HG03175 (cell line): ENCODE data around the gene PLOD3.
"Not testable (repeated sequence)": the region's sequence is repeated elsewhere in the genome, so short reads cannot be mapped to it uniquely, and the experiment has no call there.

Experiments
- ATAC-seq: cut with Tn5 transposase; IDR thresholded peaks from one replicate; pipeline ENCODE4 v1.9.1; 2021; ENCODE audit warnings: mild to moderate bottlenecking, moderate library complexity; ENCODE audit not compliant: unreplicated experiment

The PLOD3 gene

GRCh38 chr7:101216001-101216859, 1.2 kb downstream of the PLOD3 start:
- ATAC-seq = peak; percentile 2

GRCh38 chr7:101212014-101212413, 5.4 kb downstream of the PLOD3 start:
- ATAC-seq = no peak

GRCh38 chr7:101211501-101211900, 5.9 kb downstream of the PLOD3 start:
- no peak for ATAC-seq

GRCh38 chr7:101210143-101210542, 7.2 kb downstream of the PLOD3 start:
- ATAC-seq = no peak

- no peak for ATAC-seq
These were observed 8.6 kb downstream of the PLOD3 start for GRCh38 chr7:101208794-101209193.

GRCh38 chr7:101207459-101207858, 9.9 kb downstream of the PLOD3 start:
- ATAC-seq = no peak

GRCh38 chr7:101206665-101207042, 10.7 kb downstream of the PLOD3 start:
- ATAC-seq = no peak

GRCh38 chr7:101205901-101206664, 11.3 kb downstream of the PLOD3 start:
- no peak for ATAC-seq

DNA sequence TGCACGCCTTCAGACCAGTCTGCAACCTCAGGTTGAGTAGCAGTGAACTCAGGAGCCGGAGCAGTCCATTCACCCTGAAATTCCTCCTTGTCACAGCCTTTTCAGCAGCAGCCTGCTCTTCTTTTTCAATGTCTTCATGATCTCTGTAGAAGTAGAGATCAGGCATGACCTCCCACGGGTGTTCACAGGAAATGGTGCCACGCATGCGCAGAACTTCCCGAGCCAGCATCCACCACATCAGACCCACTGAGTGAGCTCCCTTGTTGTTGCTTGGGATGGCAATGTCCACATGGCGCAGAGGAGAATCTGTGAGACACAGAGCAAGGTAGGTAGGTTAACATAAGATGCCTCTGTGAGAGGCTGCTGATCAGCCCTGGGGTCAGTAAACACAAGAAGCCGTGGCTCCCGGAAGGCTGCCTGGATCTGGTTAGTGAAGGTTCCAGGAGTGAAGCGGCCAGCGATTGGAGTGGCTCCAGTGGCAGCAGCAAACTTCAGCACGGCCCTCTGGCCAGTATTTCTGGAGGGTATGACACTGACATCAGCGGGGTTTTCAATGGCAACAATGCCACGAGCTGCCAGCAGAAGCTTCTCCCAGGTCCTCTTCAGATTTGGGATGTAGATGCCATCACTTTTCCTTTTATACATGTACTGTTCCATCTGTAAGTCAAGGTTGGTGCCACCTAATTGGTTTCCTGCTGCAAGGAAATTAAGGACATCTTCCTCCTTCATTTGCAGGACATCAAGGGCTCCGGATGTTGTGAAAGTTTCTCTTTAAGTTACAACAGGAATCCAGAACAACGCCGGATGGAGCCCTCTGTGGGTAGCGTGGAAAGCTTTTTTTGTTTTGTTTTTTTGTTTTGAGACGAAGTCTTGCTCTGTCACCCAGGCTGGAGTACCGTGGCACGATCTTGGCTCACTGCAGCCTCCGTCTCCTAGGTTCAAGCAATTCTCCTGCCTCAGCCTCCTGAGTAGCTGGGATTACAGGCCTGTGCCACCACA, 13.3 kb downstream of the PLOD3 start:
- not testable (repeated sequence) for ATAC-seq

- ATAC-seq = no peak
These were observed 14.8 kb downstream of the PLOD3 start for GRCh38 chr7:101202603-101202918.

DNA sequence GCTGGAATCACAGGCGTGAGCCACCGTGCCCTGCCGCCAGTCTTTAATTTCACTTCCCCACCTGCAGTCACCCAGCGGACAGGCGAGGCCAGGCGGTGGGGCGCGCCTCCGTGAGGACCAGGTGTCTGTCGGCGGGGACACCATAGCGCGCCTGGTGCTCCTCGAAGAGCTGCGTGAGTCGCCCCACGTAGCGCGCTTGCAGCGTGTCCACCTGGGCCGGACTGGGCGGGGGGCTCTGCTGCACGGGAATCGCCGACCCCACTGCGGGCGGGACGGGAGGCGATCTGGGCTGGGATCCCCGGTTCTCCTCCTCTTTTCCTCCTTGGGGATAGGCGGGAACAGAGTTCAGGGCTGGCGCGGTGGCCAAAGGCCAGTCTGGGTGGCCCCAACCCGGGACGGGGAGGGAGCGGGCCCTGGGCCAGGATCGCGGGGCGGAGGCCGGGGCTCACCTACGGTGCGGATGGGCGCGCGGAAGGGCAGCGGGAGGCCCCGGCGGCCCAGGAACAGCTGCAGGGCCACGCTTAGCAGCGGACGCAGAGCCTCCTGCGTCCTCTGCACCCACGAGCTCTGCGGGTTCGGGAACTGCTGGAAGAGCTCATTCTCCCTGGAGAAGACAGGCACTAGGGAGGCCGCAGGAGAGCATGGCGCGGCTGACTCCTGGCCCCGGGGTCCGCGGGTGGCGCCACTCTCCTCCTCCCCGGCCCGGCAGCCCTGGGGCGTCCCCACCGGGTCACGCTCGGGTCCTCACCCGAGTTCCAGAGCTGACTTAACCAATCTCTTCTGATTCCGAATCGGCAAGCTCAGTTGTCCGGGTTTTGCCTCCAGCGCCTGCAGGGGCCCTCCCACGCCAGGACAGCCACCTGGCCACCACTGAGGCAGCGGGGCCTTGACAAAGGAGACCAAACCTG, 15.4 kb downstream of the PLOD3 start:
- no peak for ATAC-seq

DNA sequence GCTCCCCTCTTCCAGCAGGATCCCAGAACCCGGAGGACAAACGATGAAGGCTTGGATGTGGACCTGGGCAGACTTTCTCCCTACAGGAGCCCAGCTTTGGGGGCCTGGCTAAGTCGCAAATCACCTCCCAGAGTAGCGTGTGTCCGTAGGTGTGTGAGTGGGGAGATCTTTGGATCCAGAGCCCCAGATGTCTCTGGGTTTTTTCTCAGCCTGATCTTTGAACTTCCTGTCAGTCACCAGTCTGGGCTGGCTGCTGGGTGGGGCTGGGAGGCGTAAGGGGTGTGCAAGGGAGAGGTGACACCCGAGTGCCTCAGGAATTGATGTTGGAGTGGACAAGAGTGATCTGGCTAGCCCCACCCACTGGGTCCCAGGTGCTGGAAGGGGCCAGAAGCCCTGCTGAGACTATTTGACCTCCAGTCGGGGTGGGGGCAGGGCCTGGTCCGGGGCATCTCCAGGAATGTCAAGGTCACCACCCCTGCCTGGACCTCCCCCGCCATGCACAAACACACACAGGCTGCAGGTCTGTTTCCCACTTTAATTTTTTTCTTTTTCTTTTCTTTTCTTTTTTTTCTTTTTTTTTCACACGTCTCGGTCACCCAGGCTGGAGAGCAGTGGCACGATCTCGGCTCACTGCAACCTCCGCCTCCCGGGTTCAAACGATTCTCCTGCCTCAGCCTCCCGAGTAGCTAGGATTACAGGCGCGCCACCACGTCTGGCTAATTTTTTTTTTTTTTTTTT, 16.4 kb downstream of the PLOD3 start, which contains the start of gene MOGAT3:
MOGAT3 (minus strand) TSS at position 175 of the 738 bp plus-strand sequence. CDS start 182 bp downstream, outside the sequence.
- ATAC-seq = no peak

DNA sequence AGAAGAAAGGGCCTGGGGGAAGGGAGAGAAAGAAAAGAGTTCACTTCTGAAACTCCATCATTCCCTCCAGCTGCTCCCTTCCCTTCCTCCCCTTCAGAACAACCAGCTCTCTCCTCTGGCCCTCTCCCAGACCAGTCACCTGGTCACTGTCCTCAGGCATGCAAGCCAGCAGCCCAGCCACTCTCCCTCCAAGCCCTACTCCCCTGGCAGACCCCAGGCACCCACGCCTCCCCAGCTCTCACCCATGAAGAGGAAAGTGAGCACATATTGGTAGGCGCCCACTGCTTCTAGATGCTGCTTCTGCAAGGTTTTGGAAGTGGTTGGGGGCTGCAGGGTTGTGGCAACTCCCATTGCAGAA, 16.9 kb downstream of the PLOD3 start:
- no peak for ATAC-seq

- not testable (repeated sequence) for ATAC-seq
These were observed 17.9 kb downstream of the PLOD3 start for GRCh38 chr7:101199522-101199921.

DNA sequence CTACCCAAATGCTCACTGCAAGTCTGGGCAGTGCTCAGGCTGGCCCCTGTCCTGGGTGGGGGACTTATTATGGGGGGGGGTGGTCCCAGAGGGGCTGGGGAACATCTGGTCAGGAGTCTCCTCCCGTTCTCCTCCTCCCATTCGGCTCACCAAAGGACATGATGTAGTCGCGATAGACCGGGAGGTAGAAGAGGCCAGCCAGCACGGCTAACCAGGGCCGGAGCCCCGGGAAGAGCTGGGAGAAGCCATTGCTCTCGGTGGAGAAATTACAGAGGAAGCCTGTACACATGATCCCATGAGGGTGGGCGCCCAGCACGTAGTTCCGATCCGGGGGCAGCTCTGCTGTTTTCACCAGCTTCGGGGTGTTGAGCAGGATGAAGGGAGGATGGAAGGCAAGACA, 18.9 kb downstream of the PLOD3 start:
- ATAC-seq = no peak

GRCh38 chr7:101197991-101198390, 19.4 kb downstream of the PLOD3 start:
- ATAC-seq = no peak

GRCh38 chr7:101195884-101196283, 21.5 kb downstream of the PLOD3 start:
- ATAC-seq = no peak

GRCh38 chr7:101189109-101189508, 28.3 kb downstream of the PLOD3 start:
- no peak for ATAC-seq

DNA sequence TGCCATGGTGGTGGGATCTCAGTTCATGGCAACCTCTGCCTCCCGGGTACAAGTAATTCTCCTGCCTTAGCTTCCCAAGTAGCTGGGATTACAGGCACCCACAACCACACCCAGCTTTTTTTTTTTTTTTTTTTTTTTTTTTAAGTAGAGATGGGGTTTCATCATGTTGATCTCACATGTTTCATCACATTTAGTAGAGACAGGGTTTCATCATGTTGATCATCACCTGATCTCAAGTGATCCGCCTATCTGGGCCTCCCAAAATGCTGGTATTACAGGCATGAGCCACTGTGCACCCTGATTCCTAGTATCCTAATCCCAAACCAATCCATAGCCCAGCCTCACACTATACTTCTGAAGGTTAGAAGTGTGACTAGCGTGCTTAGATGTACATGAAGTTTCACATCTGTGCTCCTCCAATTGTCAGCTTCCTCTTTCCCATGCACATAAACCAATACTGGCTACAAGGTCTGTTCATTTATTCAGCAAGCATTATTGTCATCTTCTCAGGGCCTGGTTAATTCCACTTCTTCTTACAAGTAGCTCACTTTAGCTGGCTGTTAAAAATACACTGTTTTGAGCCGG, 30.4 kb downstream of the PLOD3 start:
- no peak for ATAC-seq
